ENCODE results near the gene PRRC2B.
"Not testable (repeated sequence)": the region's sequence is repeated elsewhere in the genome, so short reads cannot be mapped to it uniquely, and the experiment has no call there.

PRRC2B gene

GRCh38 chr9:131503626-131504465 lies 110.0 kb downstream of the PRRC2B start:
- Mint-ChIP-seq H3K27ac (peak overlapping the region; percentile 95), H3K4me1 (peaks cover 54% of the 10 kb centered on the region), H3K4me3 (peak overlapping the region; percentile 98), H3K36me3 (peaks cover 76% of the 10 kb centered on the region), H3K9me3 (no peaks in the 10 kb centered on the region)
- DNase-seq (ENCODE audit: low spot score in 2 of 2), result peak; percentile 57 to 84
- peak; percentile 80 for ATAC-seq

- no peak overlapping the region for H3K27ac Mint-ChIP-seq
- H3K4me3 Mint-ChIP-seq, result peak overlapping the region; percentile 98
- H3K36me3 Mint-ChIP-seq, result peaks cover 74% of the 10 kb centered on the region
- H3K4me1 Mint-ChIP-seq, result peaks cover 48% of the 10 kb centered on the region
- ATAC-seq (no peak), DNase-seq (ENCODE audit: low spot score in 2 of 2) (no peak)
- H3K9me3 Mint-ChIP-seq, result no peaks in the 10 kb centered on the region
These were observed 111.1 kb downstream of the PRRC2B start for GRCh38 chr9:131505012-131505411.

- Mint-ChIP-seq H3K36me3 (peaks cover 64% of the 10 kb centered on the region), H3K4me3 (no peak overlapping the region), H3K4me1 (peaks cover 15% of the 10 kb centered on the region), H3K9me3 (no peaks in the 10 kb centered on the region), H3K27ac (no peak overlapping the region)
- ATAC-seq (no peak), DNase-seq (ENCODE audit: low spot score in 2 of 2) (no peak)
These were observed 117.5 kb downstream of the PRRC2B start for GRCh38 chr9:131511416-131511815.

- ATAC-seq (no peak), DNase-seq (ENCODE audit: low spot score in 2 of 2) (no peak)
- H3K27ac Mint-ChIP-seq, result no peak overlapping the region
- peaks cover 60% of the 10 kb centered on the region for H3K36me3 Mint-ChIP-seq
- peaks cover 15% of the 10 kb centered on the region for H3K4me1 Mint-ChIP-seq
- H3K4me3 Mint-ChIP-seq, result no peak overlapping the region
- no peaks in the 10 kb centered on the region for H3K9me3 Mint-ChIP-seq
These were observed 118.0 kb downstream of the PRRC2B start for GRCh38 chr9:131511880-131512279.

GRCh38 chr9:131513177-131513576 lies 119.3 kb downstream of the PRRC2B start:
- Mint-ChIP-seq H3K4me1 (peaks cover 15% of the 10 kb centered on the region), H3K36me3 (peaks cover 48% of the 10 kb centered on the region), H3K4me3 (no peak overlapping the region), H3K9me3 (no peaks in the 10 kb centered on the region), H3K27ac (peak overlapping the region; percentile 76)
- ATAC-seq (no peak), DNase-seq (ENCODE audit: low spot score in 2 of 2) (no peak)

GRCh38 chr9:131515559-131516031 lies 121.7 kb downstream of the PRRC2B start:
- not testable (repeated sequence) for ATAC-seq; DNase-seq (ENCODE audit: low spot score in 2 of 2); H3K4me1 Mint-ChIP-seq; H3K27ac Mint-ChIP-seq; H3K9me3 Mint-ChIP-seq; H3K4me3 Mint-ChIP-seq
- peaks cover 36% of the 10 kb centered on the region for H3K36me3 Mint-ChIP-seq

- H3K4me1 Mint-ChIP-seq, result peaks cover 6% of the 10 kb centered on the region
- no peak overlapping the region for H3K27ac Mint-ChIP-seq
- ATAC-seq (no peak), DNase-seq (ENCODE audit: low spot score in 2 of 2) (no peak)
- no peaks in the 10 kb centered on the region for H3K9me3 Mint-ChIP-seq
- no peak overlapping the region for H3K4me3 Mint-ChIP-seq
- peaks cover 35% of the 10 kb centered on the region for H3K36me3 Mint-ChIP-seq
These were observed 122.2 kb downstream of the PRRC2B start for GRCh38 chr9:131516100-131516499.

GRCh38 chr9:131516930-131517329 lies 123.0 kb downstream of the PRRC2B start:
- Mint-ChIP-seq H3K4me1 (peaks cover 6% of the 10 kb centered on the region), H3K27ac (no peak overlapping the region), H3K9me3 (no peaks in the 10 kb centered on the region), H3K36me3 (peaks cover 35% of the 10 kb centered on the region), H3K4me3 (no peak overlapping the region)
- ATAC-seq (no peak), DNase-seq (ENCODE audit: low spot score in 2 of 2) (no peak)

- no peaks in the 10 kb centered on the region for H3K9me3 Mint-ChIP-seq
These were observed 123.9 kb downstream of the PRRC2B start for GRCh38 chr9:131517761-131518190.

GRCh38 chr9:131518553-131518952 lies 124.7 kb downstream of the PRRC2B start:
- DNase-seq (ENCODE audit: low spot score in 2 of 2) (no peak), ATAC-seq (no peak)
- Mint-ChIP-seq H3K36me3 (peaks cover 33% of the 10 kb centered on the region), H3K4me1 (peaks cover 6% of the 10 kb centered on the region), H3K9me3 (no peaks in the 10 kb centered on the region), H3K27ac (peak overlapping the region; percentile 14), H3K4me3 (no peak overlapping the region)

More at GRCh38 chr9:131517761-131518190, 123.9 kb downstream of the PRRC2B start:
- Mint-ChIP-seq H3K4me3 (no peak overlapping the region), H3K36me3 (peaks cover 33% of the 10 kb centered on the region), H3K27ac (no peak overlapping the region), H3K4me1 (peaks cover 6% of the 10 kb centered on the region)
- ATAC-seq, result no peak
- no peak for DNase-seq (ENCODE audit: low spot score in 2 of 2)

- no peak for DNase-seq (ENCODE audit: low spot score in 2 of 2)
- Mint-ChIP-seq H3K36me3 (peaks cover 49% of the 10 kb centered on the region), H3K4me1 (peaks cover 8% of the 10 kb centered on the region), H3K27ac (no peak overlapping the region), H3K4me3 (no peak overlapping the region), H3K9me3 (no peaks in the 10 kb centered on the region)
- ATAC-seq, result no peak
These were observed 126.6 kb downstream of the PRRC2B start for GRCh38 chr9:131520503-131520902.

GRCh38 chr9:131521203-131521602 lies 127.3 kb downstream of the PRRC2B start:
- Mint-ChIP-seq H3K36me3 (peaks cover 53% of the 10 kb centered on the region), H3K4me1 (peaks cover 10% of the 10 kb centered on the region), H3K9me3 (no peaks in the 10 kb centered on the region), H3K27ac (no peak overlapping the region), H3K4me3 (no peak overlapping the region)
- DNase-seq (ENCODE audit: low spot score in 2 of 2) (no peak), ATAC-seq (no peak)

- Mint-ChIP-seq H3K36me3 (peaks cover 59% of the 10 kb centered on the region), H3K9me3 (no peaks in the 10 kb centered on the region), H3K4me1 (peaks cover 16% of the 10 kb centered on the region), H3K27ac (peak overlapping the region; percentile 64), H3K4me3 (no peak overlapping the region)
- ATAC-seq (no peak), DNase-seq (ENCODE audit: low spot score in 2 of 2) (no peak)
These were observed 127.9 kb downstream of the PRRC2B start for GRCh38 chr9:131521822-131522221.

- peaks cover 65% of the 10 kb centered on the region for H3K36me3 Mint-ChIP-seq
- no peak overlapping the region for H3K4me3 Mint-ChIP-seq
- peak overlapping the region; percentile 64 for H3K27ac Mint-ChIP-seq
- H3K9me3 Mint-ChIP-seq, result no peaks in the 10 kb centered on the region
- H3K4me1 Mint-ChIP-seq, result peaks cover 17% of the 10 kb centered on the region
- ATAC-seq, result no peak
- no peak for DNase-seq (ENCODE audit: low spot score in 2 of 2)
These were observed 128.6 kb downstream of the PRRC2B start for GRCh38 chr9:131522257-131523085.

GRCh38 chr9:131523086-131523388 lies 129.2 kb downstream of the PRRC2B start:
- Mint-ChIP-seq H3K27ac (no peak overlapping the region), H3K4me1 (peaks cover 17% of the 10 kb centered on the region), H3K9me3 (no peaks in the 10 kb centered on the region), H3K4me3 (no peak overlapping the region), H3K36me3 (peaks cover 71% of the 10 kb centered on the region)
- DNase-seq (ENCODE audit: low spot score in 2 of 2), result no peak
- ATAC-seq, result no peak
